ENCODE data around the gene SLC27A4. TPM values are rescaled to one million over a fixed set of nuclear protein-coding genes. Genes with fewer than 3 reads are reported as not detected.

The SLC27A4 gene
- total RNA-seq, 1 experiment from 2014 or later, result 39.0 TPM

DNA sequence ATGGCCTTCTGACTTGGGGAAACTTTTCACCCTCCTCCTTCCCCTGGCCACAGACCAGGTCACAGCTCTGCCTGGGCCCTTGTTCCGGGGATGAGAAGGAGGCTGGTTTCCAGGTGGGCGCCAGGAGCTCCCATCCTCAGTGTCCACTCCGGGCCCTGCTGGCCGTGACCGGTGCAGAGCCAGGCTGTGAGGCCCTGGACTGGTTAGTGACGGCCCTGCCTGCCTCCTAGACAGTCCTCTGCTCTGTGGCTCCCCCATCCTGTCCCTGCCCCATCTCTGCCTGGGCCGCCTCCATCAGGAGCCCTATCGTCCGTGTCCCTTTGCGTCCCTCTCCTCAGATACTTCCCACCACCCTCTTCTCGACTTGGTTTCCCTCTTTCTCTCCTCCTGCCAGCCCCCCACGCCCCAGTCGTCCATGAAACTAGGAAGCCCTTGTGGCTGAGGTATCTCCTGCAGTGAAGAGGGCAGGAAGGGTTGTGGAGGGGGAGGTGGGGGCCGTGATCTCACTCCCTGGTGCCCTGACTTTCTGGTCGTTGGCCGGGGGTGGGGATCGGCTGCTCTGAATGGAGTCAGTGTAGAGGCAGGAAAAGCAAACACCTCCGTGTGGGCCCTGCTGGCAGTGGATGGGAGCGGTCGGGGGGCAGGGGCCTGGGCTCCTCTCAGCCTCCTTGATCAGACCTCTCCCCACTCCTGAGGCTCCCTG is 64.9 kb downstream of the SLC27A4 start:
- Histone ChIP-seq H3K36me3 (replicated peaks; ENCODE audit: control insufficient read depth, insufficient read depth, low read length) (no peaks in the 10 kb centered on the region), H3K27me3 (ENCODE audit: control insufficient read depth, insufficient read depth, low read length) (peaks cover 59% of the 10 kb centered on the region), H3K4me3 (ENCODE audit: insufficient read depth, low read depth, low read length) (no peak overlapping the region)
- DNase-seq, result peak; percentile 79

GRCh38 chr9:128405780-128406171 is 65.4 kb downstream of the SLC27A4 start:
- no peaks in the 10 kb centered on the region for H3K36me3 ChIP-seq (replicated peaks; ENCODE audit: control insufficient read depth, insufficient read depth, low read length)
- peaks cover 59% of the 10 kb centered on the region for H3K27me3 ChIP-seq (ENCODE audit: control insufficient read depth, insufficient read depth, low read length)
- no peak for DNase-seq
- H3K4me3 ChIP-seq (ENCODE audit: insufficient read depth, low read depth, low read length), result no peak overlapping the region

DNA sequence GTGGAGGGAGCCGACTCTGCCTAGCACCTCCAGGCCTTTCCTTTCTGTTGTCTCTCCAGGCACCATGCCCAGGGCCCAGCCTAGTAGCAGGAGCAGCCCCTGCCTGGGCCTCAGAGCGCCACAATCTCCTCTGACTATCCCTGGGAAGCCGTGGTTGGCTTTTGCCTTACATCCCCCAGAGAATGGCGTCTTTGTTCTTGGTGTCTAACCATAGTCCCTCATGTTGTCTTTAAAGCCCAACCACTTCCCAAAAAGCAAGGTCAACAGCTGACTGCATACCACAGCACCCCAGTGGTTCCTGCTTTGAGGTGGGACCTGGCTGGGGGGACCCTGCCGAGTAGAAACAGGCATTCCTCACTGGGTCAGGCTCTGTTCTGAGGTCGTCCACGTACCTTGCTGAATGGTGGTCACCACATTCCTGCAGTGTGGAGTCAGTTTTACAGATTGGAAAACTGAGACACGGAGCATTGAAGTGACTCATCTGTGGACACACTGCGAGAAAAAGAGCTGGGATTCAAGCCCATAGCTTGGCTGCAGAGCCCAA is 66.6 kb downstream of the SLC27A4 start:
- Histone ChIP-seq H3K27me3 (ENCODE audit: control insufficient read depth, insufficient read depth, low read length) (peaks cover 65% of the 10 kb centered on the region), H3K36me3 (replicated peaks; ENCODE audit: control insufficient read depth, insufficient read depth, low read length) (no peaks in the 10 kb centered on the region), H3K4me3 (ENCODE audit: insufficient read depth, low read depth, low read length) (no peak overlapping the region)
- no peak for DNase-seq

DNA sequence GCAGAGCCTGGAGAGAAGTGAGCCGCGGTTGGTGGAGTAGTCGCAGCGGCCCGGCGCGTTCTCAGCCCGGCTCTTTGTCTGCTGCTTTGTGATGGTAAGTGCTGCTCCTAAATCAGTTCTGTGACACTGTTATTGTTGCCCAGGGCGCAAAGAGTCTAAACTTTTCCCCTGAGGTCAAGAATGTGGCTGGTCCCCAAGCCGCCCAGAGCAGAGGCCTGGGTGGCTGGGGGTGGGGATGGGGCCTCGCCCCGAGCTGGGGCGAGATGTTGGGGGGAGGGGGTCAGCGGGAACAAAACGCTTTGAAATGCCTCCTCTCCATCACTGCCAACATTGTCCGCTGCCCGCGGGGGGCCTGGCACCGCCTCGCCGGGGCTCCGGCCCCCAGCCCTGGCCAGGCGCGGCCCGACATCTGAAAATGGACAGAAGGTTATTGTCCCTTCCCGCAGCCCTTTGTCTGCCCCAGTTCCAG is 68.7 kb downstream of the SLC27A4 start:
- Histone ChIP-seq H3K27me3 (ENCODE audit: control insufficient read depth, insufficient read depth, low read length) (peaks cover 65% of the 10 kb centered on the region), H3K36me3 (replicated peaks; ENCODE audit: control insufficient read depth, insufficient read depth, low read length) (no peaks in the 10 kb centered on the region), H3K4me3 (ENCODE audit: insufficient read depth, low read depth, low read length) (no peak overlapping the region)
- DNase-seq, result peak; percentile 86

DNA sequence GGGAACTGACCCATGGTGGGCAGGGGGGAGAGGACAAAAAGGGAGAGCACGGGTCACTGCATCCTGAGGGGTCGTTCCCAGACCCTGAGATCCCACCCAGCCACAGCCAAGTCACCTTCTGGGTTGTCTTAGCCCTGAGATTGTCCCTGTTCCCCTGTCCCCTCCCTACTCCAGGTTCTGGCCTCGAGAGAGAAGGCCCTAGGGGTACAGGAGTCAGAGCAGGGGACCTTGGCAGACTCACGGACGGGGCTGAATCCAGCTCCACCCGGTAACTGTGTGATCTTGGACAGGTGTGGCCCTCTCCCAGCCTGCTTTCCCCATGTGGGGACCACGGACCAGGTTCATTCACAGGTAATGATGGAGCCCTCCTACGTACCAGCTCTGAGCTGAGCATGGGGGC is 69.1 kb downstream of the SLC27A4 start:
- peak; percentile 56 for DNase-seq
- Histone ChIP-seq H3K4me3 (ENCODE audit: insufficient read depth, low read depth, low read length) (no peak overlapping the region), H3K27me3 (ENCODE audit: control insufficient read depth, insufficient read depth, low read length) (peaks cover 60% of the 10 kb centered on the region), H3K36me3 (replicated peaks; ENCODE audit: control insufficient read depth, insufficient read depth, low read length) (no peaks in the 10 kb centered on the region)

DNA sequence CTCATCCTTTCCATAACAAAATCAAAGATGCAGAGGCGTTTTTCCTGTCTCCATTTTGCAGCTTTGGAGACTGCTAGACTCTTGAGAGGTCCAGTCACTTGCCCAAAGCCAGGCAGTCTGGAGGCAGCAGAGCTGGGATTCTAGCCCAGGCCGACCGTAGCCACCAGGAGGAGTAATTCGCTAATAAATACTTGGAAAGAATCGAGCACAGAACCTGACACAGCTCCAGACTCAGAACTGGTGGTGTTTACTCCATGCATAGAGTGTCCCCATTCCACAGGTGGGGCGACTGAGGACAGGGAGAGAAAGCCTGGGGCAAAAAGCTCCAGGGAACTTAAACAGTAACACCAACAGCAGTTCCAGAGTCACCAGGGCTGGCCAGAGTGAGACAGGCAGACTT is 69.7 kb downstream of the SLC27A4 start:
- peak; percentile 74 for DNase-seq
- Histone ChIP-seq H3K27me3 (ENCODE audit: control insufficient read depth, insufficient read depth, low read length) (peaks cover 57% of the 10 kb centered on the region), H3K36me3 (replicated peaks; ENCODE audit: control insufficient read depth, insufficient read depth, low read length) (no peaks in the 10 kb centered on the region), H3K4me3 (ENCODE audit: insufficient read depth, low read depth, low read length) (no peak overlapping the region)

Other genes starting within 250 kb of the SLC27A4 start
- gene PTGES2, start 212.8 kb upstream of the SLC27A4 start, total RNA-seq (2014; rRNA removed; shearing (Covaris generic)), result 143 and 197 TPM in 2 replicates
- 1.4 TPM in 1 of 2 replicates, not detected in the other for gene LCN2, start 191.1 kb upstream of the SLC27A4 start, total RNA-seq (2014; rRNA removed; shearing (Covaris generic))
- 121 and 130 TPM in 2 replicates for gene BBLN, start 180.3 kb upstream of the SLC27A4 start, total RNA-seq (2014; rRNA removed; shearing (Covaris generic))
- gene CIZ1, start 149.0 kb upstream of the SLC27A4 start, total RNA-seq (2014; rRNA removed; shearing (Covaris generic)), result 36.8 and 41.0 TPM in 2 replicates
- gene DNM1, start 137.1 kb upstream of the SLC27A4 start, total RNA-seq (2014; rRNA removed; shearing (Covaris generic)), result 16.9 and 35.0 TPM in 2 replicates
- gene GOLGA2, start 64.5 kb upstream of the SLC27A4 start, total RNA-seq (2014; rRNA removed; shearing (Covaris generic)), result 34.4 and 48.7 TPM in 2 replicates
- 36.3 and 53.3 TPM in 2 replicates for gene SWI5, start 64.3 kb upstream of the SLC27A4 start, total RNA-seq (2014; rRNA removed; shearing (Covaris generic))
- gene TRUB2, start 18.1 kb upstream of the SLC27A4 start, total RNA-seq (2014; rRNA removed; shearing (Covaris generic)), result 35.5 and 51.9 TPM in 2 replicates
- 45.9 and 55.3 TPM in 2 replicates for gene COQ4, start 17.7 kb upstream of the SLC27A4 start, total RNA-seq (2014; rRNA removed; shearing (Covaris generic))
- gene URM1, start 30.8 kb downstream of the SLC27A4 start, total RNA-seq (2014; rRNA removed; shearing (Covaris generic)), result 74.3 and 99.6 TPM in 2 replicates
- 12.6 and 15.5 TPM in 2 replicates for gene CERCAM, start 80.3 kb downstream of the SLC27A4 start, total RNA-seq (2014; rRNA removed; shearing (Covaris generic))
- gene ODF2, start 115.5 kb downstream of the SLC27A4 start, total RNA-seq (2014; rRNA removed; shearing (Covaris generic)), result 12.0 and 15.8 TPM in 2 replicates
- gene GLE1, start 164.2 kb downstream of the SLC27A4 start, total RNA-seq (2014; rRNA removed; shearing (Covaris generic)), result 21.2 and 24.5 TPM in 2 replicates
- 124 and 132 TPM in 2 replicates for gene SPTAN1, start 212.1 kb downstream of the SLC27A4 start, total RNA-seq (2014; rRNA removed; shearing (Covaris generic))

Measured in H7 (cell line).